GM19452 (cell line): ENCODE results near the gene BTF3L4.
"Not testable (repeated sequence)": the region's sequence is repeated elsewhere in the genome, so short reads cannot be mapped to it uniquely, and the experiment has no call there.

ENCODE experiments used
- ATAC-seq: cut with Tn5 transposase; IDR thresholded peaks from one replicate; pipeline ENCODE4 v1.9.1; 2021; ENCODE audit not compliant: unreplicated experiment

BTF3L4 gene

DNA sequence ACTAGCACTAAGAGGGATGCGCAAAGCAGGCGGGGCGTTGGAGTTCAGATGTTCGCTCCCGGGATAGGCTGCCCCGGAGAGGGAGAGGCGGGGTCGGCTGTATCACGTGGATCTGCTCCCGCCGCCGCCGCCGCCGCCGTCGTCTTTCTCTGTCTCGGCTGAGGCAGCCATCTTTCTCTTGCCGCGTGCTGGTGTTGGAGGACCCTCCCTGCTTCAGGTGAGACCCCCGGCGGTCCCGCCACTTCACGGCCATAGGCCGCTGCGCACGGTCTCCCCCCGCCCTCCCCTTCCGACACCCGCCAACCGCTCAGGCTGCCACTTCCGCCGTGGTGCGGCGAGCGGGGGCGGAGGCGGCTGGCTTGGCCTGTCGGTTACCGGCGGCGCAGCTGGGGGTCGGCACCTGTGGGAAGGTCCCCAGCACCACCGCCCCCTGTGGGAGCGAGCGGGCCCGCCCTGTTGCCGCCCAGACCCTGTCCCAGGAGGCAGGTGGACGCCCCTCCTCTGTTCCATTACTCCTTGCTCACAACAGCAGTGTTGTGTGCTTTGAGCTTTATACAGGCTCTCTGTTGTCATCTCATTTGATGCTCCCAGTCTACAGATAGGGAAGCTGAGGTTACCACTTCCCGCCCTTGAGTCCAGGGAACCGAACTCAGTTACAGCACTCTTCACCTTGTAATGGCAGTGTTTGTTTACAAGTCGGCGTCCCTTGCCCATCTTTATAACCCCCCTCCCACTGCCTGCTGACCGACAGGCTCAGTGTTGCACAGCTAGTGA, at the start of gene BTF3L4:
TSS of gene BTF3L4 (plus strand) at position 133 of the 774 bp plus-strand sequence. CDS start 3,553 bp downstream, outside the sequence.
- peak; percentile 75 for ATAC-seq

DNA sequence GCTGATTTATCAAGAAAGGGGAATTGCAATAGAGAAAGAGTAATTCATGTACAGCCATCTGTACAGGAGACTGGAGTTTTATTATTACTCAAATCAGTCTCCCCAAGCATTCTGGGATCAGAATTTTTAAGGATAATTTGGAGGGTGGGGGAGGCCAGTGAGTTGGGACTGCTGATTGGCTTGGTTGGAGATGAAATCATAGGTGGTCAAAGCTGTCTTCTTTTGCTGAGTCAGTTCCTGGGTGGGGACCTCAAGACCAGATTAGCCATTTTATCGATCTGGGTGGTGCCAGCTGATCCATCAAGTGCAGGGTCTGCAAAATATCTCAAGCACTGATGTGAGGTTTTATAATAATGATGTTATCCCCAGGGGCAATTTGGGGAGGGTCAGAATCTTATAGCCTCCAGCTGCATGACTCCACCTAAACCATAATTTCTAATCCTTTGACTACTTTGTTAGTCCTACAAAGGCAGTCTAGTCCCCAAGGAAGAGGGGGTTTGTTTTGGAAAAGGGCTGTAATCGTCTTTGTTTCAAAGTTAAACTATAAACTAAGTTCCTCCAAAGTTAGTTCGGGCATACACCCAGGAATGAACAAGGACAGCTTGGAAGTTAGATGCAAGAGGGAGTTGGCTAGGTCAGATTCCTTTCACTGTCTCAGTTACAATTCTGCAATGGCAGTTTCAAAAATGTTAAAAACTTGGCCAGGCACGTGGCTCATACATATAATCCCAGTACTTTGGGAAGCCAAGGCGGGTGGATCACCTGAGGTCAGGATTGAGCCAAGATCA, 48.7 kb upstream of the BTF3L4 start:
- ATAC-seq, result no peak

DNA sequence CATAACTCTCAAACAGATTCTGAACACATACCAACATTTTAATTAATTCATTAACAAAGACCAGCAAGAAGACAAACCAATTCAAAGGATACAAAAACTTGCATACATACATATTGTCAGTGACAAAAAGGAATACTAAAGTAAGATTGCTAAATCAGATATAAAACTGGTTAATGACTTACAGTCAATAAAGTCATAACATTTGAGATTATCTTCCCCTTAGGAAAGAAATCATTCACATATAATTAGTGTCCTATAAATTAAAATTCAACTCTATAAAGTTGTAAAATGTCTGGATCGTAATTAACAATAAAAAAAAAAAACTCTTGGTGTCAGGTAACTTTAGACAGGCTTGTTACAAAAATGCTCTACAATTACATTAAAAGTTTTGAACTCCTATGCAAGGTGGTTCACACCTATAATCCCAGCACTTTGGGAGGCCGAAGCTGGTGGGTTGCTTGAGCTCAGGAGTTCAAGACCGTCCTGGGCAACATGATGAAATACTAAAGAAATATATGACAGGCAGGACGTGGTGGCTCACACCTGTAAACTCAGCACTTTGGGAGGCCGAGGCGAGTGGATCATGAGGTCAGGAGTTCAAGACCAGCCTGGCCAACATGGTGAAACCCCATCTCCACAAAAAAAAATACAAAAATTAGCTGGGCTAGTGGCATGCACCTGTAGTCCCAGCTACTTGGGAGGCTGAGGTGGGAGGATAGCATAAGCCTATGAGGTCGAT, 47.9 kb upstream of the BTF3L4 start:
- no peak for ATAC-seq

- ATAC-seq, result no peak
Measured at GRCh38 chr1:52022133-52022532, 34.0 kb upstream of the BTF3L4 start.

DNA sequence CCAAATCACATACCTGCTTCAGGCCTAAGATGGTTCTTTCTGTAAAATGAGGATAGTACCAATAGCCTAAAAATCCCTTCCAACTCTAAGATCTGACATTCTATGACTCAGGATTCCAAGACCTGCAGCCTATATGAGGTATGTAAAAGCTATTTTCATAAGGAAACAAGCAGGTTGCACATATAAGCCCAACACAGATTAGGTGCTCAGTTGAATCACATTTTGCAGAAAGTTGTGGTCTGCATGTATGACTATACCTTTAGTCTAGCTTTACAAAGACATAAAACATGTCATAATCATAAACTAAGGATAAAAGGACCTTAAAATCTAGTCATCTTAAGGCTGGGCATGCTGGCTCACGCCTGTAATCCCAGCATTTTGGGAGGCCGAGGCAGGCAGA, 29.8 kb upstream of the BTF3L4 start:
- no peak for ATAC-seq

DNA sequence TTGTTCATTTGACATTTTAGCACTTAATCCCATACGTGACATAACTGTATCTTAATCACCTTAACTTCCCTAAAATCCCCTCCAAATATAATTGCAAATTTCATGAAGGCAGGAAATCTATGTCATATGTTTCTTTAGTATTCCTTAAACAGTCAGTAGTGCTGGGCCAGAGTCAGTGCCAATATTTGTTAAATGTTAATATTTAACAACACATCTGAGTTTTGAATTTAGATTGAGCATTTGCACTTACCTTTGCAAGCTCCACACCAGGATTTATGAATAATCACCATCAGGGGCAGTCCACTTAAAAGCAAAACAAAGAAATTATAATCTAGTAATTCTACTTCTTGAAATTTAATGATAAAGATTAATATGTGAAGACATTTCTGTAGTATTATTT, 27.8 kb upstream of the BTF3L4 start:
- ATAC-seq, result no peak

DNA sequence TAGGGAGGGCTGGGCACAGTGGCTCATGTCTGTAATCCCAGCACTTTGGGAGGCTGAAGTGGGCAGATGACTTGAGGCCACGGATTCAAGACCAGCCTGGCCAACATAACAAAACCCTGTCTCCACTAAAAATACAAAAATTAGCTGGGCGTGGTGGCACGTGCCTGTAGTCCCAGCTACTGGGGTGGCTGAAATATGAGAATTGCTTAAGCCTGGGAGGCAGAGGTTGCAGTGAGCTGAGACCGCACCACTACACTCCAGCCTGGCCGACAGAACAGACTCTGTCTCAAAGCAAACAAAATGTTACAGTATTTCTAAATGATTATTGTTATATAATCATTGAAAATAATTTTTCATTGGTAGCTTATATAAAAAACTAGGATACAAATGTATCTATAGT, 27.3 kb upstream of the BTF3L4 start:
- not testable (repeated sequence) for ATAC-seq

DNA sequence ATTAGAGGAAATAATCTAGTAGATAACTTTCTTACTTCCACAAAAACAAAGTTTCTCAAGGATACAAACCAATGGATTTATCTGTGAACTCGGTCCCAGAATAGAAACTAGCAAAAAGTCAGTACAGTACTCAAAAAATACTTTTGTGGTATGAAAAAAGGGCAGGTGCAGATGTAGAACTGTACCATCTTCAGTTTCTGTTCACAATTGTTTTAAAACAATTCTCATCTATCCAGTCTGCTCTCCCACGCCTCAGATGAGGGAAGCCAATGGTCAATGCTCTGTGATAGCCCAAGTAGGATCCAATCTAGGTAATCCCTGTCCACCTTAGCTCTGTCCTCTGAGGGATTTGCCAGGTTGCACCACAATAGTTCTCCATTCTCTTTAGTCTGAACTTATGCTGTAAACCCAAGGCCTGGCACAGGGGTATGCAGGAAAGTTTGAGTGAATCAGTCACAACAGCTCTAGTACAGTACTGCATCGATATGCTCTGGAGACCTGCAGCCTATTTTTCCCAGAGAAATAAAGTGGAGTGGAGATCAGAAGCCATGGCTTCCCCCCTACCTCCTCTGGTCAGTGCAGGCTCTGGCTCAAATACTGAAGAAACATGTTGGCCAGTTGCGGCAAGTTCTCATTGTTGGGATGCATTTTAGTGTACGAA, 23.8 kb upstream of the BTF3L4 start:
- no peak for ATAC-seq

DNA sequence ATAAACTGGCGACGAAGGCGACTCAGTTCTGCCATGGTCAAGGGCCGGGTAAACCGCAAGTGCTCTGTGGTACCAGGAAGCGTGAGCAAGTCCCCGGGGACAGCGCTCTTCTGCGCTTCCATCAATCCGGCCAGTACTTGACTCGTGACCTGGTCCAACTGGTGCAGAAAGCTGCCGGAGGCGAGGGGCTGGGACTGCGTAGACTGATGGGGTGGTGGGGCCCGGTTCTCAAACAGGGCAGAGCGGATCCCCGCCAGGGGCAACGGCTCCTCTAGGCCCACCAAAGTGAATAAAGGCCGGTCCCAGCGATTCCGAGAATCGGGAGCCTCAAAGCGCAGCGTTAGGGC, 23.3 kb upstream of the BTF3L4 start:
- ATAC-seq, result no peak

DNA sequence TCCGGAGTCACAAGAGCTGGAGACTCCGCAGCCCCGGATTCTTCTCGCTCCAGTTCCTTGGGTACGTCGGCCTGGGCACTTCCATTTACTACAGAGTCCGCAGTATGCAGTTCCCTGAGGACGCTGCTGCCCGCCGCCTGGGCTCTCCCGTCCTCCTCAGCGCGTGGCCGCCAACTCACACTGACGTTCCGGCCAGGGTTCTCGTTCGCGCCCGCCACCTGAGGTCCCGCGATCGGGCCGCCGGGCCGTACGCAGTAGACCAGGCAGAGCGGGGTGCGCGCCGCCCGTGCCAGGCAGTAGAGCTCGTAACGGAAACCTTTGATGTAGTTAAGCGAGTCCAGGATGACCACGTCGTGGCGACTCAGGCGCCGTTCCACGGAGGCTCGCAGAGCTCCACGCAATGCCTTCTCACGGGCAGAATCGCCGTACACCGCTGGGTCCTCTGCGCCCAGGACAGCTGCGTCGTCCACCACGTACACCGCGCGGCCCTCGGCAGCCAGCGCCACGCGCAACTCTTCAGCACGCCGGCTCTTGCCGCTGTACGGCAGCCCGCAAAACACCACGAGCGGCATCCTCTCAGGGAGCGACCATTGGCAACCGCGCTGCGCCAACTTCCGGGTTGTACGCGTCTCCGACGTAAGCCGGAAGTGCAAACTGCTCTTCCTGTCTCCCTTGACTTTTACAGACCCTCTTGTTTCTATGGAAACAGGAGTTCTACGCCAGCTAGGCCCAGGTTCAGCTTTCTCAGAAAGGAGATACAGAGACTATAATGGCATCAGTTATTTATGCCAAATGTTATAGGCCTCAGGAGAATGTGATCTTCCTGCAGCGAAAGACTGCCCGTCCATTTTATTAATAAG, 22.7 kb upstream of the BTF3L4 start, which contains the start of gene KTI12:
TSS of gene KTI12 (minus strand) at position 621 of the 860 bp plus-strand sequence. CDS start at position 572, 49 bp downstream.
- peak; percentile 83 for ATAC-seq

- ATAC-seq, result no peak
Measured at GRCh38 chr1:52034050-52034384, 22.1 kb upstream of the BTF3L4 start.

GRCh38 chr1:52037402-52037814, 18.7 kb upstream of the BTF3L4 start:
- no peak for ATAC-seq

DNA sequence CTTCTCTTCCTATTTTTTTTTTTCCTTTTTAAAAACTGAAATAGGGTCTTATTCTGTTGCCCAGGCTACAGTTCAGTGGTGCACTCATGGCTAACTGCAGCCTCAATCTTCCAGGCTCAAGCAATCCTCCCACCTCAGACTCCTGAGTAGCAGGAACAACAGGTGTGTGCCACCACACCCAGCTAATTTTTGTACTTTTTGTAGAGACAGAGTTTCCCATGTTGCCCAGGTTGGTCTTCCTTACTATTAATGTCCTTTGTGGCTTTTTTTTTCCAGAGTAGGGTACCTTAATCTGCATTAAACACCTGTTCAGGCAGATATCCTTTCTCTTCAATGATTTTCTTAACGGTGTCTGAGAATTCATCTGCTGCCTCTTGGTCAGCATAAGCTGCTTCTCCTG, 18.2 kb upstream of the BTF3L4 start:
- no peak for ATAC-seq

DNA sequence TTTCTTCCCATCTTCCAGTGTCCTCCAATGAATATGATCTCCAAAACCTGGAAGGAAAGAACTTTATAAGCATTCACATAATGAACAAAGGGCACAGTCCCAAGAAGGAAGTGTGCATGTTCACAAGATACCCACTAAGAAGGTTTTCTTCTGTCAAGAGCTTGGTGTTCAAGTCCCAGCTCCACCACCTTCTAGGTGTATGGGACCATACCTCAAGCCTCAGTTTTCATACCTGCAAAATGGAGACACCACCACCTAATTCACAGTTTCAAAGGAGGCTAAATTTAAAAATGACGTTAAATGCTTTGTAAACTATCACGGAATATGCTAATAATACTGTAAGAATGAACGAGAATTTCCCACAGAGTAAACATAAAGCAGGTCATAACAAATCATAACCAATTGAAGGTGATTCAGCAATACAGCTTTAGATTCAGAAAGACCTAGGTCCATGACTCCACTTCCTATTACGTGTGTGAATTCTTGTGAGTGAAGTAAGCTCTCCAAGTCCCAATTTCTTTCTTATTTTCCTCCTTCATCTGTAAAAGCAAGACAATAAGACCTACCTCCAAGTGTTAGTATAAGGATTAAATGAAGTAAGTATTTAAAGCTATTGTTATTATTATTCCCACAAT, 14.4 kb upstream of the BTF3L4 start:
- no peak for ATAC-seq

DNA sequence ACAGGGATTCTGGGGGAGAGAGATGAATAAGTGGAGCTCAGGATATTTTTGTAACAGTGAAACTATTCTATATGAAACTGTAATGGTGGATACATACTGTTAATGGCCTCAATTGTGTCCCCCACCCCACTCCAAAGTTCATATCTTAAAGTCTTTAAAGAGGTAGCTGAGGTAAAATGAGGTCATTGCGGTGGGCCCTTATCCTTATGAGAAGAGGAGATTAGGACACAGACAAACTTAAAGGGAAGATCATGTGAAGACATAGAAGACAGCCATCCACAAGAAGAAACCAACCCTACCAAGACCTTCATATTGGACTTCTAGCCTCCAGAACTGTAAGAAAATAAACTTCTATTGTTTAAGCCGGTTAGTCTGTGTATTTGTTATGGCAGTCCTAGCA, 10.9 kb upstream of the BTF3L4 start:
- no peak for ATAC-seq

GRCh38 chr1:52045666-52046195, 10.4 kb upstream of the BTF3L4 start:
- not testable (repeated sequence) for ATAC-seq

- ATAC-seq, result not testable (repeated sequence)
Measured at GRCh38 chr1:52049337-52049736, 6.8 kb upstream of the BTF3L4 start.

DNA sequence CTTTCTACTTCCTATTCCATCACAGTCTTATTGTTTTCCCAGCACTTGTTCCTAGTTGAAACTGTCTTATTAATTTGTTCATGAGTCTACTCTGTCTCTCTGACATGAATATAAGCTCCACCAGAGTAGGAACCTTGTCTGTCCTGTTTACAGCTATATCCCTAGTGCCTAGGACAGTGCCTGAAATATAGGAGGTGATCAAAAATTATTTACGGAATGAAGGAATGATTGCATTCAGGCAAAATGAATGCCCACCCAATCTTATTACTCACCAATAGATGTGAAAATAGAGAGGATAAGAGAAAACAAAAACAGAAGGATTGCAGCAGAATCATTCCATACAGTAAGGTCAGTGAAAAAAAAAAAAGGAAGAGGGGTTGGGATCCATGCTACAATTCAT, 2.2 kb upstream of the BTF3L4 start:
- ATAC-seq, result no peak

DNA sequence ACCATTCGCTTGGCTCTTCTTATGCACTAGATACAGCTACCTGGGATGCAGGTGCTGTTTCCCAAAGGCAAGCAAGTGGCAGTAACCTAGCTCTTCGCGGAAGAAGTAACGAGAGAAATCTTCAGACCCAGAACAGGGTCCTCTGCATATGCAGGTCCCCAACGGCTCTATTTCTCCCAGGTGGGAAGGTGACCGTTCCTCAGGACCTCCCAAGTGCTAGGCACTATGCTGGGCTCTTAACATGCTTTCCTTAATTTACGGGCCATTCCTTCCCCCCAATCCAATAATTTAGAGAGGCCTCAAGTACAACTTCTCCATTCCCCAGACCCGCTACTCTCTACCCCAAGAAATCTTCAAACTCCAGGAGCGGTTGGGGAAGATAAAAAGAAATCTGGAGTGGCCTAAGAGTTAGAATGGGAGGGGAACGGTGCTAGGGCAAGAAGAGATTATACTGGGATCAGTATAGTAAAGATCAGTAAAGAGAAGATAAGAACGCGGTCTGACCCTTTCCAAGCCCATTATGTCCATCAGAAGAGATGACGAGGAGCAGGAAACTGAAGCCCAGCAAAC, 1.5 kb upstream of the BTF3L4 start:
- ATAC-seq, result no peak
